GM21526 (cell line): ENCODE measurements around the gene CABP4.

Experiments
- ATAC-seq: cut with Tn5 transposase; IDR thresholded peaks from one replicate; pipeline ENCODE4 v1.9.1; 2021; ENCODE audit warnings: moderate library complexity; ENCODE audit not compliant: unreplicated experiment, low FRiP score

CABP4 gene

GRCh38 chr11:67493548-67494370, 38.6 kb downstream of the CABP4 start:
- ATAC-seq = no peak

GRCh38 chr11:67494371-67495233, 39.4 kb downstream of the CABP4 start:
- no peak for ATAC-seq

- no peak for ATAC-seq
Observed at GRCh38 chr11:67495234-67496005, 40.3 kb downstream of the CABP4 start.

- ATAC-seq = no peak
Observed at GRCh38 chr11:67496113-67496512, 41.0 kb downstream of the CABP4 start.

- ATAC-seq = no peak
Observed at GRCh38 chr11:67497656-67498291, 42.6 kb downstream of the CABP4 start.

- no peak for ATAC-seq
Observed at GRCh38 chr11:67498544-67498972, 43.4 kb downstream of the CABP4 start.

- no peak for ATAC-seq
Observed at GRCh38 chr11:67499808-67500483, 44.8 kb downstream of the CABP4 start.

GRCh38 chr11:67500484-67500821, 45.3 kb downstream of the CABP4 start:
- no peak for ATAC-seq

- ATAC-seq = no peak
Observed at GRCh38 chr11:67500831-67501715, 45.9 kb downstream of the CABP4 start.

- ATAC-seq = no peak
Observed at GRCh38 chr11:67501854-67502253, 46.7 kb downstream of the CABP4 start.

- no peak for ATAC-seq
Observed at GRCh38 chr11:67502328-67502979, 47.3 kb downstream of the CABP4 start.

GRCh38 chr11:67503119-67504004, 48.2 kb downstream of the CABP4 start:
- ATAC-seq = no peak

- ATAC-seq = no peak
Observed at GRCh38 chr11:67504005-67504949, 49.1 kb downstream of the CABP4 start.

- no peak for ATAC-seq
Observed at GRCh38 chr11:67504950-67505581, 49.9 kb downstream of the CABP4 start, which contains the start of gene PITPNM1. Gene PITPNM1 (minus strand): TSS chr11:67505363. CDS start chr11:67504180, 1,183 bp downstream.

GRCh38 chr11:67505605-67506396, 50.6 kb downstream of the CABP4 start:
- no peak for ATAC-seq
